Measurements from ENCODE around the gene BUD31. TPM values are rescaled to one million over a fixed set of nuclear protein-coding genes. Genes with fewer than 3 reads are reported as not detected.

The BUD31 gene
- 103 and 104 TPM in 2 replicates for total RNA-seq

DNA sequence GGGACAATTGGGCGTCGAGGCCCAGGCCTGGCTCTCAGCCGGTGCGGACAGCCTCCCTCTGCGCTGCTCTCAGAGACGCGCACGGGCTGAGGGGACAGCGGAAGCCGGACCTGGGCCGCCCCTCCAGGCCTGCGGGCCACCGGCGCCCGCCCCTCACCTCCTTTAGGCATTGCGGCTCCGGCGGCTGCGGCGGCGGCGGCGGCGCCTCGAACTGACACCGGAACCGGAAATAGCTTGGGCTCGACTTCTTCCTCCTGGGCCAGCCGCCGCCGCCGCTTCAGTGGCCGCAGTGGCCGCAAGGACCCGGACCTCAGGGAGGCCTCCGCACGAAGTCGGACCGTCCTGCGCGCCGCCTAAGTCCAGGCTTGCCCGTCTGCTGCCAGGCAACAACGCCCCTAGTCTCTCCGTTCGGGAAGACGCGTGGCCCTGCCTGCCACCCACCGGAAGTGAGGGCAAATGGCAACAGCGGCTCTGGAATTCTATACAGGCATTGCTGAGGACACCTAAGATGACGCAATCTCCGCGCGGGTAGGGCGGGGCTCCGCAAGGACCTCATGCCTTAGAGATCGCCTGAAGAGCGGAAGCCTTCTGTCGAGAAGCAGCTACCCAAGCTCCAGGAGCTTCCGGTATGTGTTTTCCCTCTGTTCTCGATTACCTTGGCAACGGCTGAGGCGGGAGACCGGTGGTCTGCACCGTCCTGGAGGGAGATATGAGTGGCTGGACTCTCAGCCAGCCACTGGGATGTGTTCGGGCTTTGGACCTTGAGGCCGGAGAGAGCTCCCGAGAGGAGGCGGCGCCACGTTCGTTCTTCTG lies at the start of gene BUD31, which contains the start of gene PDAP1:
TSS of gene BUD31 (plus strand) at position 591 of the 813 bp plus-strand sequence. CDS start 2,124 bp downstream, outside the sequence.
TSS of gene PDAP1 (minus strand) at position 219 of the 813 bp plus-strand sequence. CDS start at position 170, 49 bp downstream.

DNA sequence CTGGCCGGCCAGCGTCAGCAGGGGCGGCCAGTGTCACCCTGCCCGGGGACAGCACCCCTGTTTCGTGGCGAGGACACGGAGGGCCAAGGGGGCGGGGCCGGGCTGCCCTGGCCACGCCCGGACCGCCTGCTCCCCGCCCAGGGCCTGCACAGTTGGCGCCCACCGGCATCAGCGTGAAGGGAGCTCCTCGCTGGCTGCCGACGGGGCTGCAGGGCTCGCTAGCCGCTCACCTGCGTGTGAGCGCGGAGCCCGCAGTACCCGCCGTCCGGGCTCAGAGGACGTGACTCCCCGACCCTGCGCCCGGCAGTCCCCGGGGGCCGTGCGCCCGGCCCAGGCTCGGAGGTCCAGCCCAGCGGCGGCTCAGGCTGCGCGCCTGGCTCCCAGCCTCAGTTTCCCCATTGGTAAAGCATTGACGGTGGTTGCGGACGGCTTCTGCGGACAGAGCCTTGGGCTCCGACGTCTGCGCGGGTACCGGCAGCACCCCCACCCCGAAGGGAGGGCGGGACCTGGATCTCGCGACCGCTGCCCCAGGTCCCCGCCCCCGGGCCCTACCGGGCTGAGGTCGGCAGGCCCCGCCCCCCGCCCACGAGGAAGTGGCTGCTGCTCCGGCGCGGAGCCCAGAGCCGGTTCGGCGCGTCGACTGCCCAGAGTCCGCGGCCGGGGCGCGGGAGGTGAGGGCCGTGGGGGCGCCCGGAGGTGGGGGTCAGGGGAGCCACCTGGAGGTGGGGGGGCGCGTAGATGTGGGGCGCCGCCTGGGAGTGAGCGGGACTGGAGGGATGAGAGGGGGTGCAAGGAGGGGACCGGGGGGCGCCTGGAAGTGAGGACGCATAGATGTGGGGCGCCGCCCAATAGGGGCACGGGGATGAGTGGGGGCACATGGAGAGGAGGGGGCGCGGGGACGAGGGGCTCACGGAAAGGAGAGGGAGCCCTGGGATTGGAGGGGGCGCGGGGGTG lies 34.4 kb upstream of the BUD31 start, which contains the start of gene ARPC1B:
TSS of gene ARPC1B (plus strand) at position 620 of the 954 bp plus-strand sequence. CDS start 10,985 bp downstream, outside the sequence.

DNA sequence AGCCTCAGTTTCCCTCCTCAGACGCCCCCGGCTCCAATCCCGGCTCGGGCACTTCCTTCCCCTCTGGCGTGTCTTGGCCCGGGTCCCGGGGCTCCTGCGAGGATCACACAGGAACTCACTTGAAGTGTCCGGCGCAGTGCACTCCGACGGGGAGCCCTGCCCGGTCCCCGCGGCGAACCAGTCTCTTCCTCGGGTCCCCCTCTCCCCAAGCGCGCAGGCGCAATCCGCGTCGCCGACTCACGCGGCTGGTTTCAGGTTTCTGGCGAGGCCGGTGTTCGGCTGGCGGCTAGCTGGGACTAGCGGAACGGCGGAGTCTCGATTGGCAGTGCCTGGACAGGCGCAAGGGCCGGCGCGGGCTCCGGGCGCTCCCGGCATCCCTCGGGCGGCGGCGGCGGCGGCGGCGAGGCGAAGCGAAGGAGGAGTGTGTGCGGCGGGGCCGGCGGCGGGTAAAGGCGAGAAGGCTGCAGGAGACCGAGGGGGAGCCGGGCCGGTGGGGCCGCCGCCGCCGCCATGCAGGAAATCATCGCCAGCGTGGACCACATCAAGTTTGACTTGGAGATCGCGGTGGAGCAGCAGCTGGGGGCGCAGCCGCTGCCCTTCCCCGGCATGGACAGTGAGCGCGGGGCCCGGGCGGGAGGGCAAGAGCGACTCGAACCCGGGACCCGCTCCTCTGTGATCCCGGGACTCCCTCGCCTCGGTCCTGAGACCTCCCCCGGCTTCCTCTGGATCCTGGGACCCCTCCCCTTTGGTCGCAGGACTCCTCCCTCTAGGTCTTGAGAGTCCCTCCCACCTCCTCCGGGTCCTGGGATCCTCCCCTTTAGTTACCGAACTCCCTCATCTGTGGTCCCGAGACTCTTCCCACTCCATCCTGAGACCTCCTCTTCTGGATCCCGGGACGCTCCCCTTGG lies 30.1 kb downstream of the BUD31 start, which contains the start of the genes CPSF4 and PTCD1:
TSS of gene CPSF4 (plus strand) at position 371 of the 908 bp plus-strand sequence. CDS start at position 511, 140 bp downstream.
TSS of gene PTCD1 (minus strand) at position 226 of the 908 bp plus-strand sequence. CDS start 3,556 bp downstream, outside the sequence.

Other genes starting within 250 kb of the BUD31 start
- not detected in 2 replicates for gene KPNA7, start 200.9 kb upstream of the BUD31 start, total RNA-seq
- gene MYH16, start 136.1 kb upstream of the BUD31 start, total RNA-seq: not detected in 2 replicates
- 140 and 156 TPM in 2 replicates for gene ARPC1A, start 83.1 kb upstream of the BUD31 start, total RNA-seq
- gene ARPC1B, start 34.2 kb upstream of the BUD31 start, total RNA-seq: 210 and 312 TPM in 2 replicates
- 76.0 and 76.2 TPM in 2 replicates for gene PDAP1, start 372 bp upstream of the BUD31 start, total RNA-seq
- gene PTCD1, start 29.8 kb downstream of the BUD31 start, total RNA-seq: 6.2 and 6.7 TPM in 2 replicates
- gene CPSF4, start 30.0 kb downstream of the BUD31 start, total RNA-seq: 21.0 and 23.7 TPM in 2 replicates
- gene ATP5MF, start 57.2 kb downstream of the BUD31 start, total RNA-seq: 604 and 668 TPM in 2 replicates
- 5.1 and 6.9 TPM in 2 replicates for gene ZNF789, start 63.9 kb downstream of the BUD31 start, total RNA-seq
- 34.2 and 34.9 TPM in 2 replicates for gene ZNF394, start 91.3 kb downstream of the BUD31 start, total RNA-seq
- gene ZKSCAN5, start 95.7 kb downstream of the BUD31 start, total RNA-seq: 10.3 and 12.4 TPM in 2 replicates
- gene FAM200A, start 143.1 kb downstream of the BUD31 start, total RNA-seq: 9.9 and 11.2 TPM in 2 replicates
- 76.3 and 82.5 TPM in 2 replicates for gene ZNF655, start 149.7 kb downstream of the BUD31 start, total RNA-seq
- 0.26 and 0.43 TPM in 2 replicates for gene TMEM225B, start 189.3 kb downstream of the BUD31 start, total RNA-seq
- gene ZSCAN25, start 208.0 kb downstream of the BUD31 start, total RNA-seq: 10.8 and 11.2 TPM in 2 replicates